Esophagus muscularis mucosa (tissue), 3 donors: Measurements from ENCODE around the gene SZT2.

Experiments
- CTCF ChIP-seq, 3 experiments: fragments of 200-600 bp in 2 of 3; fragments of 450-650 bp in 1 of 3; sonication (generic) in 2 of 3; IDR thresholded peaks; one replicate each; pipeline ENCODE4 v1.5.1; 2017 to 2019; ENCODE audit warnings: antibody characterized with exemption in 3 of 3, mild to moderate bottlenecking in 2 of 3, moderate library complexity in 1 of 3
- POLR2A ChIP-seq: fragments of 450-650 bp; IDR thresholded peaks from one replicate; pipeline ENCODE4 v1.6.1; 2017; ENCODE audit warnings: antibody characterized with exemption, moderate library complexity, mild to moderate bottlenecking, low read depth
- POLR2AphosphoS5 ChIP-seq, 2 donors: sonication (generic); formaldehyde crosslinking; IDR thresholded peaks; one replicate each; pipeline ENCODE4 v1.6.1; 2017; ENCODE audit warnings: antibody characterized with exemption in 2 of 2

GRCh38 chr1:43366601-43367025, 23.1 kb upstream of the SZT2 start:
- TF ChIP-seq POLR2A = no peak
- TF ChIP-seq CTCF (IDR thresholded peaks at IDR 0.05) = no peak
- no peak for TF ChIP-seq POLR2AphosphoS5 (IDR thresholded peaks at IDR 0.05)
